Measurements from ENCODE around the gene SRSF11. TPM values are rescaled to one million over a fixed set of nuclear protein-coding genes. Genes with fewer than 3 reads are reported as not detected.

Gene SRSF11
- total and polyA plus RNA-seq, 2 of the 8 experiments (the other 6 are each of a cell fraction or from before 2014, with no cell fraction given): 183 to 260 TPM

GRCh38 chr1:70231475-70231874 is 10.3 kb downstream of the SRSF11 start:
- Histone ChIP-seq H3K9me3 (ENCODE audit: insufficient read depth in 2 of 2, low read depth in 1 of 2, low read length in 1 of 2) (no peaks in the 10 kb centered on the region), H3K23me2 (ENCODE audit: low read depth, low read length) (no peaks in the 10 kb centered on the region), H4K8ac (ENCODE audit: extremely low read depth, insufficient read depth, low read length) (peak overlapping the region; percentile 75; the same call in 1 of the 2 replicates), H2BK15ac (ENCODE audit: low read length) (no peak overlapping the region), H2AFZ (ENCODE audit: low read length) (no peak overlapping the region), H3K4me1 (replicated peaks in 1 of 4; ENCODE audit: control insufficient read depth in 3 of 4, insufficient read depth in 4 of 4, low read length in 3 of 4) (no peaks in the 10 kb centered on the region), H2AK5ac (ENCODE audit: low read depth, low read length) (no peak overlapping the region), H3K9ac (replicated peaks in 1 of 4; ENCODE audit: extremely low read depth in 1 of 4, low read depth in 3 of 4, low read length in 3 of 4) (no peak overlapping the region; a peak in 1 of 7 replicates), H4K20me1 (replicated peaks in 1 of 2; ENCODE audit: control insufficient read depth in 1 of 2, insufficient read depth in 2 of 2, low read length in 2 of 2) (peaks cover 2% of the 10 kb centered on the region in 2 experiments), H3K56ac (replicated peaks; ENCODE audit: insufficient read length, low read depth, low read length) (no peak overlapping the region), H2BK5ac (ENCODE audit: low read depth, low read length) (no peak overlapping the region), H3K36me3 (ENCODE audit: control insufficient read depth in 2 of 4, insufficient read depth in 4 of 4, low read length in 3 of 4) (peaks cover 19 to 97% (median 68%) of the 10 kb centered on the region in 4 experiments), H3K27me3 (replicated peaks in 1 of 4; ENCODE audit: control insufficient read depth in 3 of 4, extremely low read depth in 1 of 4, insufficient read depth in 3 of 4, low read length in 3 of 4) (no peaks in the 10 kb centered on the region), H3K18ac (ENCODE audit: extremely low read depth, low read length) (no peak overlapping the region), H3K4me2 (ENCODE audit: insufficient read depth in 1 of 2, low read depth in 2 of 2, low read length in 2 of 2) (no peak overlapping the region), H4K91ac (replicated peaks; ENCODE audit: insufficient read length, low read length) (no peak overlapping the region), H3K79me2 (ENCODE audit: control insufficient read depth in 1 of 2, insufficient read depth in 2 of 2, low read length in 2 of 2) (peaks cover 0 to 25% of the 10 kb centered on the region in 2 experiments; a peak in 2 of 4 replicates), H3K27ac (ENCODE audit: low read depth, low read length) (no peak overlapping the region), H2BK20ac (ENCODE audit: low read length) (no peak overlapping the region), H4K5ac (ENCODE audit: insufficient read length, low read depth, low read length) (no peak overlapping the region), H2BK12ac (ENCODE audit: low read depth, low read length) (no peak overlapping the region), H3K23ac (ENCODE audit: insufficient read length) (no peak overlapping the region), H3K4me3 (ENCODE audit: extremely low read depth in 1 of 4, insufficient read depth in 2 of 4, low read depth in 3 of 4, low read length in 4 of 4) (no peak overlapping the region), H3K14ac (ENCODE audit: insufficient read length) (no peak overlapping the region), H3K79me1 (ENCODE audit: low read depth, low read length) (no peaks in the 10 kb centered on the region), H3K4ac (replicated peaks; ENCODE audit: insufficient read length, low read depth, low read length) (no peak overlapping the region), H2BK120ac (replicated peaks; ENCODE audit: low read depth, low read length) (no peak overlapping the region)
- no peak for TF ChIP-seq KDM4A (IDR thresholded peaks at IDR 0.05; ENCODE audit: low read depth, low read length, severe bottlenecking)
- TF ChIP-seq MAFK (IDR thresholded peaks at IDR 0.05; ENCODE audit: low read depth, low read length): peak; percentile 75
- TF ChIP-seq SUZ12 (IDR thresholded peaks at IDR 0.05; ENCODE audit: low read length): no peak
- TF ChIP-seq EP300 (IDR thresholded peaks at IDR 0.05; ENCODE audit: borderline replicate concordance in 1 of 2, low read depth in 2 of 2, low read length in 2 of 2): no peak
- TF ChIP-seq TBP (IDR thresholded peaks at IDR 0.05; ENCODE audit: low read depth, low read length): no peak
- TF ChIP-seq GABPA (IDR thresholded peaks at IDR 0.05; ENCODE audit: borderline replicate concordance, insufficient read depth, low read length): no peak
- TF ChIP-seq SAP30 (IDR thresholded peaks at IDR 0.05; ENCODE audit: insufficient read depth, insufficient replicate concordance, low read length): no peak
- WGBS, 2 experiments (ENCODE audit: extremely low coverage in 1 of 2, insufficient coverage in 1 of 2, insufficient read length in 1 of 2, insufficient replicate concordance in 2 of 2, low coverage in 1 of 2, low lambda C conversion rate in 2 of 2, missing lambda C conversion rate in 1 of 2): 95% methylated on average over 4 of the region's 4 CpGs; no CpG with 5 or more reads in 1 of the 2 experiments
- DNase-seq (ENCODE audit: low read depth in 1 of 2, low spot score in 2 of 2): no peak
- ChIA-PET POLR2A (ENCODE audit: partially characterized antibody) (interaction anchor here (0.8 to 7.3 kb wide), 3 partner anchors 18 to 25 kb away, joined by 3 to 20 read pairs (median 6); no protein-coding TSS in a partner anchor), CTCF (ENCODE audit: partially characterized antibody) (no interaction called here)
- FAIRE-seq: no peak
